Subcutaneous abdominal adipose tissue (tissue), 5 donors: ENCODE results near the gene DKK1.

Experiments
- H3K27ac ChIP-seq: one replicate; pipeline ENCODE4 v1.7.0; 2013; ENCODE audit warnings: low read depth, mild to moderate bottlenecking, inconsistent platforms, low read length, moderate library complexity
- H3K27me3 ChIP-seq, 5 donors: one replicate each; pipeline ENCODE4 v1.7.0; 2013; ENCODE audit warnings: low read length in 5 of 5, inconsistent platforms in 1 of 5; ENCODE audit not compliant: control insufficient read depth in 5 of 5, insufficient read depth in 4 of 5
- H3K36me3 ChIP-seq, 5 donors: one replicate each; pipeline ENCODE4 v1.7.0; 2013; ENCODE audit warnings: low read length in 5 of 5; ENCODE audit not compliant: control insufficient read depth in 5 of 5, insufficient read depth in 5 of 5
- H3K4me1 ChIP-seq, 5 donors: one replicate each; pipeline ENCODE4 v1.7.0; 2013; ENCODE audit warnings: low read length in 5 of 5, mild to moderate bottlenecking in 3 of 5, moderate library complexity in 1 of 5; ENCODE audit not compliant: control insufficient read depth in 5 of 5, insufficient read depth in 5 of 5
- H3K4me3 ChIP-seq, 5 donors: one replicate each; pipeline ENCODE4 v1.7.0; 2013; ENCODE audit warnings: low read length in 5 of 5, low read depth in 1 of 5
- H3K9ac ChIP-seq, 5 donors: one replicate each; pipeline ENCODE4 v1.7.0; 2013; ENCODE audit warnings: low read length in 5 of 5, mild to moderate bottlenecking in 4 of 5, moderate library complexity in 3 of 5
- H3K9me3 ChIP-seq, 5 donors: one replicate each; pipeline ENCODE4 v1.7.0; 2013; ENCODE audit warnings: low read length in 5 of 5; ENCODE audit not compliant: control insufficient read depth in 5 of 5
- donor health status: healthy.
- donor health status: healthy.
- donor health status: healthy.
- donor health status: healthy.
- donor health status: healthy.

DKK1 gene

GRCh38 chr10:52283174-52283573, 30.9 kb upstream of the DKK1 start:
- Histone ChIP-seq H3K9me3 (no peaks in the 10 kb centered on the region), H3K4me3 (no peak overlapping the region), H3K9ac (no peak overlapping the region), H3K4me1 (no peaks in the 10 kb centered on the region), H3K27ac (no peak overlapping the region), H3K36me3 (peaks cover 0 to 4% (median 0%) of the 10 kb centered on the region in 5 donors), H3K27me3 (no peaks in the 10 kb centered on the region)

GRCh38 chr10:52284416-52285013, 29.6 kb upstream of the DKK1 start:
- H3K36me3 ChIP-seq, result peaks cover 0 to 4% (median 0%) of the 10 kb centered on the region in 5 donors
- no peak overlapping the region for H3K9ac ChIP-seq
- H3K9me3 ChIP-seq, result no peaks in the 10 kb centered on the region

GRCh38 chr10:52287866-52288265, 26.2 kb upstream of the DKK1 start:
- no peak overlapping the region for H3K27ac ChIP-seq
- no peaks in the 10 kb centered on the region for H3K9me3 ChIP-seq

More at GRCh38 chr10:52284416-52285013, 29.6 kb upstream of the DKK1 start:
- Histone ChIP-seq H3K4me3 (no peak overlapping the region), H3K4me1 (no peaks in the 10 kb centered on the region), H3K27me3 (no peaks in the 10 kb centered on the region), H3K27ac (no peak overlapping the region)

GRCh38 chr10:52297747-52298146, 16.3 kb upstream of the DKK1 start:
- Histone ChIP-seq H3K4me1 (no peaks in the 10 kb centered on the region), H3K36me3 (no peaks in the 10 kb centered on the region), H3K9ac (no peak overlapping the region), H3K4me3 (no peak overlapping the region), H3K27ac (no peak overlapping the region), H3K27me3 (no peaks in the 10 kb centered on the region), H3K9me3 (no peaks in the 10 kb centered on the region)

More at GRCh38 chr10:52287866-52288265, 26.2 kb upstream of the DKK1 start:
- Histone ChIP-seq H3K36me3 (peaks cover 0 to under 1% (median 0%) of the 10 kb centered on the region in 5 donors), H3K4me1 (no peaks in the 10 kb centered on the region), H3K4me3 (no peak overlapping the region), H3K27me3 (no peaks in the 10 kb centered on the region), H3K9ac (no peak overlapping the region)

- no peak overlapping the region for H3K27ac ChIP-seq
- H3K27me3 ChIP-seq, result no peaks in the 10 kb centered on the region
- no peaks in the 10 kb centered on the region for H3K4me1 ChIP-seq
- no peaks in the 10 kb centered on the region for H3K9me3 ChIP-seq
- no peak overlapping the region for H3K4me3 ChIP-seq
- H3K9ac ChIP-seq, result no peak overlapping the region
- no peaks in the 10 kb centered on the region for H3K36me3 ChIP-seq
Observed at GRCh38 chr10:52300599-52301277, 13.3 kb upstream of the DKK1 start.

GRCh38 chr10:52308251-52309031, 5.6 kb upstream of the DKK1 start:
- H3K9ac ChIP-seq, result peak overlapping the region in 2 of 5 donors; percentile 41 to 75
- no peaks in the 10 kb centered on the region for H3K36me3 ChIP-seq
- peaks cover 4 to 12% (median 8%) of the 10 kb centered on the region in 5 donors for H3K27me3 ChIP-seq
- peaks cover 0 to 12% (median 11%) of the 10 kb centered on the region in 5 donors for H3K4me1 ChIP-seq
- H3K4me3 ChIP-seq, result peak overlapping the region; percentile 56 to 80 (median 68)
- no peaks in the 10 kb centered on the region for H3K9me3 ChIP-seq
- no peak overlapping the region for H3K27ac ChIP-seq

- peaks cover 0 to 27% (median 25%) of the 10 kb centered on the region in 5 donors for H3K4me1 ChIP-seq
- no peak overlapping the region for H3K9ac ChIP-seq
- peaks cover 14 to 29% (median 20%) of the 10 kb centered on the region in 5 donors for H3K27me3 ChIP-seq
- no peak overlapping the region for H3K27ac ChIP-seq
- peak overlapping the region in 3 of 5 donors; percentile 65 to 71 (median 69) for H3K4me3 ChIP-seq
- H3K36me3 ChIP-seq, result no peaks in the 10 kb centered on the region
- H3K9me3 ChIP-seq, result no peaks in the 10 kb centered on the region
Observed at GRCh38 chr10:52312942-52313255, 1.2 kb upstream of the DKK1 start.

- H3K4me1 ChIP-seq, result peaks cover 0 to 25% (median 23%) of the 10 kb centered on the region in 5 donors
- H3K27ac ChIP-seq, result no peak overlapping the region
- H3K9ac ChIP-seq, result no peak overlapping the region
Observed at GRCh38 chr10:52313256-52313932, 687 bp upstream of the DKK1 start.

GRCh38 chr10:52314822-52315552, 906 bp downstream of the DKK1 start:
- Histone ChIP-seq H3K4me3 (peak overlapping the region; percentile 42 to 78 (median 65)), H3K27ac (no peak overlapping the region), H3K9ac (no peak overlapping the region), H3K27me3 (peaks cover 14 to 23% (median 18%) of the 10 kb centered on the region in 5 donors), H3K9me3 (no peaks in the 10 kb centered on the region), H3K4me1 (peaks cover 0 to 20% (median 18%) of the 10 kb centered on the region in 5 donors), H3K36me3 (no peaks in the 10 kb centered on the region)

More at GRCh38 chr10:52313256-52313932, 687 bp upstream of the DKK1 start:
- Histone ChIP-seq H3K27me3 (peaks cover 14 to 28% (median 20%) of the 10 kb centered on the region in 5 donors), H3K36me3 (no peaks in the 10 kb centered on the region), H3K9me3 (no peaks in the 10 kb centered on the region), H3K4me3 (peak overlapping the region; percentile 56 to 78 (median 69))
